Measurements from ENCODE around the gene M1AP. TPM values are rescaled to one million over a fixed set of nuclear protein-coding genes. Genes with fewer than 3 reads are reported as not detected.

M1AP gene
- total RNA-seq, 1 experiment from 2014 or later: not detected

GRCh38 chr2:74527741-74528140 is 120.4 kb downstream of the M1AP start:
- no peak for DNase-seq
- Histone ChIP-seq H3K4me3 (no peak overlapping the region), H3K27ac (no peak overlapping the region), H3K27me3 (no peaks in the 10 kb centered on the region), H3K9me3 (replicated peaks) (no peaks in the 10 kb centered on the region), H3K4me1 (peaks cover 7% of the 10 kb centered on the region), H3K36me3 (peaks cover 36% of the 10 kb centered on the region)

- peaks cover 34% of the 10 kb centered on the region for H3K36me3 ChIP-seq
- no peak overlapping the region for H3K4me3 ChIP-seq
- no peaks in the 10 kb centered on the region for H3K27me3 ChIP-seq
- peaks cover 7% of the 10 kb centered on the region for H3K4me1 ChIP-seq
- no peaks in the 10 kb centered on the region for H3K9me3 ChIP-seq (replicated peaks)
- no peak for DNase-seq
- H3K27ac ChIP-seq: no peak overlapping the region
Measured at GRCh38 chr2:74526649-74527230, 121.4 kb downstream of the M1AP start.

GRCh38 chr2:74525717-74526648 is 122.1 kb downstream of the M1AP start, which contains the start of gene DQX1:
TSS of gene DQX1 (minus strand) at chr2:74526231. CDS start at chr2:74525729, 502 bp downstream.
- H3K27ac ChIP-seq: no peak within 1 kb of the TSS
- H3K9me3 ChIP-seq (replicated peaks): no peaks in the 10 kb centered on the region
- H3K27me3 ChIP-seq: no peaks in the 10 kb centered on the region
- peaks cover 7% of the 10 kb centered on the region for H3K4me1 ChIP-seq
- peaks cover 30% of the 10 kb centered on the region for H3K36me3 ChIP-seq
- DNase-seq: peak in 1 of 2 experiments; percentile 59
- H3K4me3 ChIP-seq: no peak within 1 kb of the TSS

- Histone ChIP-seq H3K36me3 (peaks cover 30% of the 10 kb centered on the region), H3K27ac (no peak overlapping the region), H3K4me1 (peaks cover 7% of the 10 kb centered on the region), H3K9me3 (replicated peaks) (no peaks in the 10 kb centered on the region), H3K27me3 (no peaks in the 10 kb centered on the region), H3K4me3 (no peak overlapping the region)
- DNase-seq: no peak
Measured at GRCh38 chr2:74524955-74525716, 123.0 kb downstream of the M1AP start.

- no peaks in the 10 kb centered on the region for H3K9me3 ChIP-seq (replicated peaks)
- DNase-seq: no peak
- no peaks in the 10 kb centered on the region for H3K27me3 ChIP-seq
- no peak overlapping the region for H3K4me3 ChIP-seq
- peaks cover 30% of the 10 kb centered on the region for H3K36me3 ChIP-seq
- peaks cover 7% of the 10 kb centered on the region for H3K4me1 ChIP-seq
- H3K27ac ChIP-seq: no peak overlapping the region
Measured at GRCh38 chr2:74524005-74524404, 124.1 kb downstream of the M1AP start.

GRCh38 chr2:74522516-74522915 is 125.6 kb downstream of the M1AP start:
- Histone ChIP-seq H3K9me3 (replicated peaks) (no peaks in the 10 kb centered on the region), H3K4me3 (no peak overlapping the region), H3K27me3 (no peaks in the 10 kb centered on the region), H3K4me1 (no peaks in the 10 kb centered on the region), H3K27ac (no peak overlapping the region), H3K36me3 (peaks cover 19% of the 10 kb centered on the region)
- no peak for DNase-seq

- H3K27me3 ChIP-seq: no peaks in the 10 kb centered on the region
- H3K9me3 ChIP-seq (replicated peaks): no peaks in the 10 kb centered on the region
- no peaks in the 10 kb centered on the region for H3K36me3 ChIP-seq
- no peak for DNase-seq
- H3K4me3 ChIP-seq: no peak overlapping the region
- no peak overlapping the region for H3K27ac ChIP-seq
- H3K4me1 ChIP-seq: no peaks in the 10 kb centered on the region
Measured at GRCh38 chr2:74516650-74517049, 131.5 kb downstream of the M1AP start.

- Histone ChIP-seq H3K27me3 (no peaks in the 10 kb centered on the region), H3K36me3 (no peaks in the 10 kb centered on the region), H3K4me1 (no peaks in the 10 kb centered on the region), H3K27ac (no peak overlapping the region), H3K9me3 (replicated peaks) (no peaks in the 10 kb centered on the region), H3K4me3 (no peak overlapping the region)
- DNase-seq: no peak
Measured at GRCh38 chr2:74515981-74516633, 132.0 kb downstream of the M1AP start.

GRCh38 chr2:74515271-74515980 is 132.7 kb downstream of the M1AP start:
- Histone ChIP-seq H3K27ac (no peak overlapping the region), H3K9me3 (replicated peaks) (no peaks in the 10 kb centered on the region), H3K4me3 (no peak overlapping the region), H3K4me1 (no peaks in the 10 kb centered on the region), H3K36me3 (no peaks in the 10 kb centered on the region), H3K27me3 (no peaks in the 10 kb centered on the region)
- no peak for DNase-seq

- no peaks in the 10 kb centered on the region for H3K36me3 ChIP-seq
- H3K4me1 ChIP-seq: no peaks in the 10 kb centered on the region
- H3K4me3 ChIP-seq: no peak within 1 kb of the TSS
- no peak for DNase-seq
- no peak within 1 kb of the TSS for H3K27ac ChIP-seq
- H3K9me3 ChIP-seq (replicated peaks): no peaks in the 10 kb centered on the region
- no peaks in the 10 kb centered on the region for H3K27me3 ChIP-seq
Measured at GRCh38 chr2:74514368-74515270, 133.5 kb downstream of the M1AP start, which contains the start of gene TLX2. TSS of gene TLX2 (plus strand) at chr2:74514450. CDS start at chr2:74514807, 357 bp downstream.

- Histone ChIP-seq H3K27me3 (no peaks in the 10 kb centered on the region), H3K9me3 (replicated peaks) (no peaks in the 10 kb centered on the region), H3K4me1 (peaks cover under 1% of the 10 kb centered on the region; the same call in 1 of the 2 replicates), H3K4me3 (no peak overlapping the region), H3K36me3 (no peaks in the 10 kb centered on the region), H3K27ac (no peak overlapping the region)
- DNase-seq: no peak
Measured at GRCh38 chr2:74513605-74514367, 134.3 kb downstream of the M1AP start.

- Histone ChIP-seq H3K4me3 (no peak overlapping the region), H3K27me3 (no peaks in the 10 kb centered on the region), H3K9me3 (replicated peaks) (no peaks in the 10 kb centered on the region), H3K27ac (no peak overlapping the region), H3K4me1 (peaks cover 8% of the 10 kb centered on the region; the same call in 1 of the 2 replicates), H3K36me3 (no peaks in the 10 kb centered on the region)
- DNase-seq: no peak
Measured at GRCh38 chr2:74512744-74513604, 135.2 kb downstream of the M1AP start.

All from SJCRH30 (cell line).